Duodenal mucosa (tissue), 2 donors: ENCODE data around the gene ISYNA1.

Experiments used
- H3K27ac ChIP-seq: one replicate; pipeline ENCODE4 v1.7.0; 2013; ENCODE audit warnings: low read depth, low read length
- H3K27me3 ChIP-seq, 2 donors: one replicate each; pipeline ENCODE4 v1.7.0; 2013; ENCODE audit warnings: low read length in 2 of 2, control low read depth in 1 of 2; ENCODE audit not compliant: insufficient read depth in 2 of 2, control insufficient read depth in 1 of 2
- H3K36me3 ChIP-seq, 2 donors: one replicate each; pipeline ENCODE4 v1.7.0; 2013; ENCODE audit warnings: low read length in 2 of 2, control low read depth in 1 of 2; ENCODE audit not compliant: insufficient read depth in 2 of 2, control insufficient read depth in 1 of 2
- H3K4me1 ChIP-seq, 2 donors: one replicate each; pipeline ENCODE4 v1.7.0; 2013; ENCODE audit warnings: low read length in 2 of 2, control low read depth in 1 of 2; ENCODE audit not compliant: insufficient read depth in 2 of 2, control insufficient read depth in 1 of 2
- H3K4me3 ChIP-seq, 2 donors: one replicate each; pipeline ENCODE4 v1.7.0; 2013; ENCODE audit warnings: low read length in 2 of 2, low read depth in 1 of 2
- H3K9ac ChIP-seq, 2 donors: one replicate each; pipeline ENCODE4 v1.7.0; 2013; ENCODE audit warnings: low read length in 2 of 2, low read depth in 1 of 2
- H3K9me3 ChIP-seq, 2 donors: one replicate each; pipeline ENCODE4 v1.7.0; 2013; ENCODE audit warnings: low read length in 2 of 2, control low read depth in 1 of 2; ENCODE audit not compliant: control insufficient read depth in 1 of 2

The ISYNA1 gene

GRCh38 chr19:18385675-18386542, 52.0 kb downstream of the ISYNA1 start, which contains the start of gene GDF15:
GDF15 (plus strand) TSS chr19:18386158; CDS start chr19:18386190, 32 bp downstream.
- H3K9ac ChIP-seq: peak within 1 kb of the TSS; percentile 16 to 67
- peak within 1 kb of the TSS; percentile 64 for H3K27ac ChIP-seq
- peaks cover 17 to 34% of the 10 kb centered on the region in 2 donors for H3K4me1 ChIP-seq
- peak within 1 kb of the TSS; percentile 52 to 70 for H3K4me3 ChIP-seq
- H3K36me3 ChIP-seq: peaks cover 0 to 5% of the 10 kb centered on the region in 2 donors
- H3K27me3 ChIP-seq: no peaks in the 10 kb centered on the region
- H3K9me3 ChIP-seq: no peaks in the 10 kb centered on the region

- Histone ChIP-seq H3K4me1 (peaks cover 21 to 39% of the 10 kb centered on the region in 2 donors), H3K4me3 (peak overlapping the region in 1 of 2 donors; percentile 1), H3K9ac (no peak overlapping the region), H3K36me3 (peaks cover 0 to 5% of the 10 kb centered on the region in 2 donors), H3K27me3 (no peaks in the 10 kb centered on the region), H3K9me3 (no peaks in the 10 kb centered on the region), H3K27ac (peak overlapping the region; percentile 64)
Measured at GRCh38 chr19:18385359-18385674, 52.6 kb downstream of the ISYNA1 start.

- Histone ChIP-seq H3K4me1 (peaks cover 26 to 44% of the 10 kb centered on the region in 2 donors), H3K9ac (no peak overlapping the region), H3K27ac (peak overlapping the region; percentile 64), H3K4me3 (no peak overlapping the region), H3K27me3 (no peaks in the 10 kb centered on the region), H3K36me3 (peaks cover 0 to 3% of the 10 kb centered on the region in 2 donors), H3K9me3 (no peaks in the 10 kb centered on the region)
Measured at GRCh38 chr19:18384775-18385174, 53.2 kb downstream of the ISYNA1 start.
